Esophagus mucosa (tissue), 1 donor: ENCODE results near the gene MMP20. TPM values are rescaled to one million over a fixed set of nuclear protein-coding genes. Genes with fewer than 3 reads are reported as not detected.

Experiments
- ATAC-seq: fragments of 200-7000 bp; cut with Tn5 transposase; one replicate; pipeline ENCODE4 v1.9.1; 2020
- total RNA-seq: library from RNA; stranded (reverse); gene quantifications from one replicate; pipeline ENCODE4 v1.2.4, GENCODE V29; 2023
- donor health status: DM: yes; HTN: yes; CAD: no.

Gene MMP20
- total RNA-seq, 1 donor from 2014 or later = not detected

- ATAC-seq = peak; percentile 18
Observed at GRCh38 chr11:102552447-102553194, 72.5 kb downstream of the MMP20 start.

GRCh38 chr11:102552020-102552419, 73.1 kb downstream of the MMP20 start:
- ATAC-seq = no peak

GRCh38 chr11:102551169-102551781, 73.9 kb downstream of the MMP20 start:
- no peak for ATAC-seq

GRCh38 chr11:102546923-102547471, 78.1 kb downstream of the MMP20 start:
- peak; percentile 39 for ATAC-seq

GRCh38 chr11:102546427-102546826, 78.7 kb downstream of the MMP20 start:
- ATAC-seq = no peak

GRCh38 chr11:102545701-102546100, 79.4 kb downstream of the MMP20 start:
- no peak for ATAC-seq

GRCh38 chr11:102544594-102544993, 80.5 kb downstream of the MMP20 start:
- no peak for ATAC-seq

- ATAC-seq = no peak
Observed at GRCh38 chr11:102539567-102539966, 85.6 kb downstream of the MMP20 start.

GRCh38 chr11:102538932-102539331, 86.2 kb downstream of the MMP20 start:
- ATAC-seq = no peak

GRCh38 chr11:102534261-102534872, 90.8 kb downstream of the MMP20 start:
- no peak for ATAC-seq

- peak; percentile 62 for ATAC-seq
Observed at GRCh38 chr11:102530558-102530957, 94.6 kb downstream of the MMP20 start, which contains the start of gene MMP7. Gene MMP7, minus strand, starts transcription at chr11:102530747. Its CDS starts 47 bp downstream, at chr11:102530700.

- ATAC-seq = no peak
Observed at GRCh38 chr11:102528618-102529017, 96.5 kb downstream of the MMP20 start.

GRCh38 chr11:102527684-102528083, 97.4 kb downstream of the MMP20 start:
- ATAC-seq = no peak

GRCh38 chr11:102527041-102527440, 98.1 kb downstream of the MMP20 start:
- ATAC-seq = no peak

Other genes with a start within 250 kb of the MMP20 start
- gene TMEM123, start 172.6 kb downstream of the MMP20 start, total RNA-seq = 131 TPM
- gene MMP7, start 94.6 kb downstream of the MMP20 start, total RNA-seq = 23.7 TPM
- not detected for gene MMP27, start 80.4 kb upstream of the MMP20 start, total RNA-seq
- gene MMP8, start 99.6 kb upstream of the MMP20 start, total RNA-seq = not detected
- 1.4 TPM for gene MMP10, start 155.3 kb upstream of the MMP20 start, total RNA-seq
- 3.5 TPM for gene MMP1, start 172.8 kb upstream of the MMP20 start, total RNA-seq
- gene MMP3, start 218.3 kb upstream of the MMP20 start, total RNA-seq = 0.56 TPM
- gene MMP12, start 249.7 kb upstream of the MMP20 start, total RNA-seq = 0.16 TPM